Measurements from ENCODE around the gene CAVIN3.

CAVIN3 gene

GRCh38 chr11:6269994-6270393 lies 50.3 kb downstream of the CAVIN3 start:
- no peak for DNase-seq (ENCODE audit: low read depth)

Data from activated T-cell treated with anti-CD3 and anti-CD28 coated beads for 24 hours (primary cell).